Amygdala (tissue), 56 donors: ENCODE measurements around the gene CRABP1.
"Not testable (repeated sequence)": the region's sequence is repeated elsewhere in the genome, so short reads cannot be mapped to it uniquely, and the experiment has no call there.

Source experiments
- DNase-seq, 56 donors: peaks; one replicate each; lab custom pipeline; 2025; lab: John Stamatoyannopoulos, UW

Gene CRABP1

DNA sequence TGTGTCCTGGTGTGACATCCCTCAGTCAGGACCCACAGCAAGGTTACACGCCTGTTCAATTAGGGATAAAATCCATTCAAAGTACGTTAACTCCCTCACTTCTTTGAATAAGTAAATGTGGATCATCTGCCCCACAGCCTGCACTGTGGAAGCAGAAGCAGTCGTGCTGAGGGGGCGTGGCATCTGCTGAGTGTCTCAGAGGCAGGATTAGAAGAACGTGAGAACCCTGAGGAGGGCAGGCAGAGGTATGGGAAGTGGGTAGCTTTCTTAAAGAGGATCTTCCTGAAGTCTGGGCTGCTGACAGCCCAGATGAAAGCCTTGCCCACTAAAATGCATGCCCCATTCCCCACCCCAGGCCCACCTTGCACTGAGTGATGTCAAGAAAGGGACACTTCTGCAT lies 28.5 kb downstream of the CRABP1 start:
- peak in 6 of 56 donors; percentile 2 to 19 (median 6) for DNase-seq

DNA sequence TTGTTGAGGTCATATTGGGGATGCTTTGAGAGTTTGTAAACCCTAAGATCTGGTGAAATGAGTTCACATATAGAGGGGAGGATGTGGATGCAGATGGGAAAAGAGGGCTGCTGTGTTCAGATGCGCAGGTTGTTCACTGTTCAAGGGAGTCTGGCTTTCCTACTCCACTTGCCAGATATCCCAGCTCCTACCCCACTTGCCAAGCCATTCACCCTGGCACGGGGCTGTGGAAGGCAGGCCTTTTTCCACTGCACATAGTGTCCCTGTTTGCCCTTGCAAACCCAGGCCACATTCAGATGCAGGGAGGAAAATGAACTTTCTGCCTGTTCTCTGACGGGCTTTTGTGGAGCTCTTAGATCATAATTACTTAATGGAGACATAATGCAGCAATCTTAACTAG lies 29.0 kb downstream of the CRABP1 start:
- DNase-seq = peak in 9 of 56 donors; percentile 3 to 40 (median 13)

DNA sequence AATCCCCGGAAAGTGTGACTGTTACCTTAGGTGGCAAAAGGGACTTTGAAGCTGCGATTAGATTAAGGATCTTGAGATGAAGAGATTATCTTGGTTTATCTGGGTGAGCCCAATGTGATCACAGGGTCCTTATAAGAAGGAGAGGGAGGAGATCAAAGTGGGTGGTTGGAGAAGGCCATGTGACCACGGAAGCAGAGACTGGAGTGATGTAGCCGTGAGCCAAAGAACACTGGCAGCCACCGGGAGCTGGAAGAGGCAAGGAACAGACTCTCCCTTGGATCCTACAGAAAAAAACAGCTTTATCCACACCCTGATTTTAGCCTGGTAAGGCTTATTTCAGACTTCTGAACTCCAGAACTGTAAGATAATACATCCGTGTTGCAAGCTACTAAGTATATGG lies 29.9 kb downstream of the CRABP1 start:
- no peak for DNase-seq

DNA sequence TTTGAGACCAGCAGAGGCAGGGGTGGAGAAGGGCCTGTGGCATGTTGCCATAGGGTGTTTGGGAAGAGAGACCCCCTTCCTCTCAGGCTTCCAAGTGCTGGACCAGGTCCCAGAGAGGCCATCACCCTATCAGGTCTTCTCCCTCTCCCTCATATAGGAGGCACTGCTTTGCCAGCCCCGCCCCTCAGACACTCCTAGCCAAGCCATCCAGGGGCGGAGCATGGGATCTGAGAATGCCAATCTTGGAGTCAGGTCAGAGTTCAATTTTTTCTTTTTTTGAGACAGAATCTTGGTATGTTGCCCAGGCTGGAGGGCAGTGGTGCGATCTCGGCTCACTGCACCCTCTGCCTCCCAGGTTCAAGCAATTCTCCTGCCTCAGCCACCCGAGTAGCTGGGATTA lies 32.7 kb downstream of the CRABP1 start:
- DNase-seq = no peak

DNA sequence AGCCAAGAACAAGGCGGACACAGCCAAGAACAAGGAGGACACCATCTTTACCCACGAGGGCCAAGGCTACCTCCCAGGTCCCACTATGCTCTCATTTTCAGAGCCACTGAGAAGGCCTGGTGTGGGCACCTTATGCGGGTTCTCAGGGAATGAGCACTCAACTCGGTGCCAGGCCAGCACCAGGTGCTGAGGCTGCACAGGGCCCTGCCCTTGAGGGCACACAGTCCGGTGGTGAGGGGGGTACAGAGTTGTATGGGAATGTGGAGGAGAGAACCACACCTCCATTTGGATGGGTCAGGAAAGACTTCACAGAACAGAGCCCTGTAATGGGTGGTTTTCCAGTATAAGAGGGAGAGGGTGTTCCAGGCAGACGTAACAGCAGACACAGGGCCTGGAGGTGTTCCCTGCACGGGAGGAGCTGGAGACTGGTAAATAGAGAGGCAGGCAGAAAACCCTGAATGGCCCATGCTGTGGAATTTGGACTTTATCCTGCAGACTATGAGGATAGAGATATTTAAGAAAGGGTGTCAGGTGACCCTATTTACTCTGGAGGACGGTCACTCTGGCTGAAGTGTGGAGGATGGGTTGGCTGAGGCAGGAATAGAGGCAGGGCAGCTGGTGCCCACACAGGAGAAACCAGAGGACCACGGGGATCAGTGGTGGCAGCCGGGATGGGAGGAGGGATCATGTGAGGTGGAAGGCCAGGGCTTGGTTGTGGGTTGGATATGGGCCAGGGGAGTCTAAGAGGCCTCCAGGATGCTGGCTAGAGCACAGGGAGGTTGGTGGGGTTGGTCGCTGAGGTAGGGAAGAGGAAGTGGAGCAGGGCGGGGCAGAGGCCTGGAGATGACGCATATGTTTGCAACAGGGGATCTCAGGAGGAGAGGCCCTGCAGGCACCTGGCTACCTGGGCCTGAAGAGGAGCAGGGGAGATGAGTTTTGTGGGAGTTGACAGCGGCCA lies 34.6 kb downstream of the CRABP1 start:
- DNase-seq = no peak

DNA sequence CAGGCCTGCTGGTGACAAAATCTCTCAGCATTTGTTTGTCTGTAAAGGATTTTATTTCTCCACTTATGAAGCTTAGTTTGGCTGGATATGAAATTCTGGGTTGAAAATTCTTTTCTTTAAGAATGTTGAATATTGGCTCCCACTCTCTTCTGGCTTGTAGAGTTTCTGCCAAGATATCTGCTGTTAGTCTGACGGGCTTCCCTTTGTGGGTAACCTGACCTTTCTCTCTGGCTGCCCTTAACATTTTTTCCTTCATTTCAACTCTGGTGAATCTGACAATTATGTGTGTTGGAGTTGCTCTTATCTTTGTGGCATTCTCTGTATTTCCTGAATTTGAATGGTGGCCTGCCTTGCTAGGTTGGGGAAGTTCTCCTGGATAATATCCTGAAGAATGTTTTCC lies 40.0 kb downstream of the CRABP1 start:
- not testable (repeated sequence) for DNase-seq

DNA sequence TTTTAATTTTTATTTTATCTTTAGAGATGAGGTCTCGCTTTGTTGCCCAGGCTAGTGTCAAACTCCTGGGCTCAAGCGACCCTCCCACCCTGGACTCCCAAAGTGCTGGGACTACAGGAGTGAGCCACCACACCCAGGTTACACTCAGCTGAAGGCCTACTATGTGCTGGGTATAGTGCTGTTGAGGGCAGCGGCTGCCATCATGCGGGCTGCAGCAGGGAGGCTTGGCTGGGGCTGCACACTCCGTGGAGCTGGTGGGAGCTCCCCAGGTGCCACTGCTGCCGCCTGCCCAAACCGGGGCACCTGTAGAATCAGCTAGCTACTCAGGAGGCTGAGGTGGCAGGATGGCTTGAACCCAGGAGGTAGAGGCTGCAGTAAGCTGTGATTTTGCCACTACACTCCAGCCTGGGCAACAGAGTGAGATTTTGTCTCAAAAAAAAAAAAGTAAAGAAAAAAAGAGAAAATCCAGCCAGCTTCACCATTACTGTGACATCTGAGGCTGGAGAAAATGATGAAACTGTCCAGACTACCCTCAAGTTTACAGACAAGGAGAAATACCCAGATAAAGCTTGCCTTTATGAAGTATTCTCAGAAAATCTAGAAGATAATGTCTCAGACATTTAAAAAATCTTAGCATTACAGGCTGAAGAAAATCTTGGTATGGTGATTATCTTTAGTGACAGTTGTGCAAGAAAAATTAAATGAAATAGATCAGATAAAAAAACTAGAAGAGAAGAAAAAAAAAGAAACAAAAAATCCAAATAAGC lies 42.1 kb downstream of the CRABP1 start:
- DNase-seq = no peak

DNA sequence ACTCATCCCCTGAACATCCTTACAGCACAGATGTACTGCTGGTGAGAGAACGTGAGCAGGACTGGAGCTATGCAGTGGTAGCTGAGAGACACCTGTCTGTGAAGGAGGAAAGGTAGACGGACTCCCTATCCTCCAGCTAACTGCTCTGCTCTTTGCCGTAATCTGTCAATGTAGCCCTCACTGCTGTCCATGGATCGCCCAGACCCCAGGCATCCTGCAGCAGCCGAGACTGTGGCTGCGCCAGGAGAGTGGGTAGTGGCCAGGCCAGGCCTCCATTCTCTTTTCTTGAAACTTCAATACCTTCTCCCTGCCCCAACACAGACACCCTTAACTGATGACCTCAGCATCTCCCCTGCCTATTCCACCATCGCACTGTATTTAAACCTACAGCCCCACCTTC lies 44.5 kb downstream of the CRABP1 start:
- no peak for DNase-seq

DNA sequence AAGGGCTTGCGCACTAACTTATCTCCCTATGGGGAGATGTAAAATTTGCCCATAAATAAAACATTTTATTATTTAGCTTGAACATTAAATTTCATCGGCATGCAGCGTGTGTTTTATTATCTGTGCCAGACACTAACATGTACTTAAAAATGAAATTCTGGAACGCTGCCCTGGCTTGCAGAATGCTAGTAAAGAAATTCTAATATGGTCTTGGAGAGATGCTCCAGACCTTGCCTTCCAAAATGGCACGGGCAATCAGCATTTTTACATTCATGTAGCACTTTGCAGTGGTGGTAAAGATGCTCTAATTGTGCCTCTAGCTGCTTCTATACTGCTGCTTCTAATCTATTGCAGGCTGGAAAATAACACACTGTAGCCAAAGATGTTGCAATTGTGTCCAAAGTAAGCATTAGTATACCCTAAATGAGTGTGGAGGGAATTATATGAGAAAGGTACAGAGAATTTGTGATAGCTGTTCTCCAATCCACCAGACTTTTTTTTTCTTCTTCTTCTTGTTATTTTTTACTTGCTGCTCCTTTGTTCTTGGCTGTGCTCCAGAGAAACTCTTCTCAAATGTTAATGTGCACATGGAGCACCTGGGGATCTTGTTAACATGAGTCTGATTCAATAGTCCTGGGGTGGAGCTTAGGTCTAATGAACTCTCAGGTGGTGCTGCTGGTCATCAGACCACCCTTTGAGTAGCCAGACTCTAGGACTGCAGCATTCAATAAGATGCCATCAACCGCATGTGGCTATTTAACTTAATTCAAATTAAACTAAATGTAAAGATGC lies 47.3 kb downstream of the CRABP1 start:
- DNase-seq = no peak

DNA sequence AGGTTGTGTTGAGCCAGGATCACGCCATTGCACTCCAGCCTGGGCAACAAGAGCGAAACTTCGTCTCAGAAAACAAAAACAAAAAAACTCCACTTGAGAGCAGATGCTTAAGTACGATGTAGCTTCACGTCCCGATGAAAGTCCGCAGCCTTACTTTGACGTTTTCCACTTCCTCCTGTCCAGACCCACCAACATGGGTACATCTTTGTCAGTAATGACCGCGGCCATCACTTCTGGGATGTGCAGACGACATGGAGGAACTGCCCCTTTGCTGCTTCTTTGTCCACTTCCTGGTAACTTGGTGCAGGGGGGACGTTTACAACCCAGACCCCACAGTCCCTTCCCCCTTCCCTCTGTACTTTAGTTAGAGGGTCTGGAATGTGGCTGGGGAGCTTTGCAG lies 48.7 kb downstream of the CRABP1 start:
- no peak for DNase-seq

DNA sequence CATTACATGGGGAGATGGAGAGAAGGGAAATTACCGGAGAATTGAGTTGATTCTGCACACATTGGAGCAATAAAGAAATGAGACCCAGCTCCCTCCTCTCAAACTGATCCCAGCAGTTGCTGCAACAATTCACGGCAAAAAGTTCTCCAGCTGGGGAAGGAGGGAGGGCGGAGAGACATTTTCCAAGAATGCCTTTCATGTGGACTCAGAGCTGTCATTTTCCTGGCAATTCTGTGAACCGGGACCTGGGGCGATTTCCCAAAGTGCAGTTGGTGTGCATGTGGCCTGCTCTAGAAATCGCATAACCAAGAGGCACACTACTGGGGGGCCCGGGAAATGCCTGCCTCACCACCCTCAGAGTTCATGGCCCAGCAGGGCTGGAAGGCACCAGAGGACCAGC lies 49.2 kb downstream of the CRABP1 start:
- no peak for DNase-seq

DNA sequence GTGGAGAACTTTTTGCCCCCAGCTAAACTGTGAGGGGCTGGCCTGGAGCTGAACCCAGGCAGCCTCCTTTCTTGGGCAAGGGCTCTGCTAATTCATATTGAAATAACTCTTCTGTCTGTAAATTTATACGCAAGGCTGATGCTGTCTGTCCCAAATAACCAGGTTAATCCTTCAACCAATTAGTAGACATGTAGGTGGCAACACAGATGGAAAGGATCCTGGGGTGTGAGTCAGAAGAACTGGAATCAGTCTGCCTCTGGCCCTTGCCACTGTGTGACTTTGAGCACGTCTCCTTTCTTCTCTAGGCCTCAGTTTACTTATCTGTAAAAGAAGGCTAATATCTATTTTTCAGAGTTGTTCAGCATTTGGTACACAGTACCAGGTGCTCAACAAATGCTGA lies 49.6 kb downstream of the CRABP1 start:
- no peak for DNase-seq

DNA sequence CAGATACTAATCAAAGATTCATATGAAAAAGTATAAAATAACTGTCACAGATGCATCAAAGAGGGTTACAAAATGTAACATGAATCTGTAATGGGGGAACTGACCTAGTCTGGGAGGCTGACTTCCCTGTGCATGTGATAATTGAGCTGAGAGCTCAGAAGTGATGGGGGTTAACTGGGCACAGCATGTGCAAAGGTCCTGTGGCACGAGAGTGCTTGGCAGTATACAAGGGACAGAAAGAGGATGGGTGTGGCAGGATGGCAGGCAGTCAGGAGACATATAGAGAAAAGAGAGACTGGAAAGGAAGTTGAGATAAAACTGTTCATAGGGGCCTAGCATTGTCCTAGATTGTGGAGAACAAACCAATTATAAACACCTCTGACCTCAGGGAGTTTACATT lies 50.1 kb downstream of the CRABP1 start:
- DNase-seq = no peak

DNA sequence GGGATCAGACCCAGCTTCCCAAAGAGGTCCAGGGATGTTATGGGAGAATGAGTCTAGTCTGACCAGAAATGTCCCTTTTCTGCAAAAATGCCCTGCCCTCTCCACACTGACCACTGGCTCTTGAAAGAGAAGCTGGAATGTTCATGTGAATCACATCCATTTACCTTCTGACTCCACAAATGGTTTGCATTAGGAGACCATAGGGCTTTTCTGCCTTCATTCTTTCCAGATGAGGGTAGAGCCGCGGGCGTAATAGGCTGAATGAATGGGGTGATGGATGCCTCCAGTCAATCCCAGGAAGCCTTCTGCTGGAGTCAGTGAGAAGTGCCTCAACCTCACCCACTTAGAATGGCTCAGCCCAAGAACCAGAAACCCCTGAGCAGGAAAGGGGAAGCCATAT lies 50.7 kb downstream of the CRABP1 start:
- no peak for DNase-seq

DNA sequence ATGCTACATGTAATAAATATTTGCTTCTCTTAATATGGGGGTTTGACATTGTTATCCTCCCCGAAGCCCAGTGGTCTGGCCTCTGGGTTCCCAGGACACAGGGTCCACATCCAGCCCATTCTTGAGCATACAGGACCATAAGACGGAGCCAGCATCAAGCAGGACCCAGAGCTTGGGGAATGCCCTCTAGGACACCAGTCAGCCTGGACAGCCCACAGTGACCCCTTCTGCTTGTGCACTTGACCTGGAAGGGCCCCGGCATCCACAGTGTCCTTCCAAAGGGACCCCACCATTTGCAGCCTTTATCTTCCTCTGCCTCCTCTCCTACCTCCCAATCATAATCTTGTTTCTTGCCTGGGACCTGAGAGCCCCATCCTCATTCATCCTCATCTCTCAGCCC lies 51.6 kb downstream of the CRABP1 start:
- no peak for DNase-seq

DNA sequence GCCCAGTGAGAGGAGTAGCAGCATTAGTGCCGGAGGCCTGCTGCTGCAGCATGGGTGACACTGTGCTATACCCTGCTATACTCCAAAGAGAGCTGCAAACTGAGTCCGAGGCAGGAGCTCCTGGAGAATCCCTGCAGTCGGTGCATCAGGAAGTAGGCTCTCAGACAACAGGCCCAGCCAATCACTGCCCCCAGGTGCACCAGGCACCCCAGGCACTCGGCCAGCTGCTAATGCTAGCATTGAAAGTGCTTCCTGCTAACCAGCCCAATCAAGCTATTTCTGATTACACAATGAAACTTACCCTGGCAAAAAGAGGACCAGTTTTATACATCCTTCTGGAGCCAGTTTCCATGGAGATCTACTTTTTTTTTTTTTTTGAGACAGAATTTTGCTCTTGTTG lies 52.3 kb downstream of the CRABP1 start:
- DNase-seq = peak in 18 of 56 donors; percentile 2 to 38 (median 12)

DNA sequence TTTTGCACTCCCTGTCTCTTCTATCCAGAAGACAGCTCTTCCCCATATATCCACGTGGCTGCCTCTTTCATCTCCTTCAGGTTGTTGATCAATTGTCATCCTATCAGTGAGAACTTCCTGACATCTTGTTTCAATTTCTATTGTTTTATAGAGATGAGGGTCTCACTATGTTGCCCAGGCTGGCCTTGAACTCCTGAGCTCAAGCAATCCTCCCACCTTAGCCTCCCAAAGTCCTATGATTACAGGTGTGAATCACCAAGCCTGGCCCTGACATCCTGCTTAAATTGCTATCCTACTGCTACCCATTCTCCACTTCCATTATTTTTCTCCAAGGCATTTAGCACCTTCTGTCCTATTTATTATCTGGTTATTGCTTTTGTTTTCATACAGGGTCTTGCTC lies 53.0 kb downstream of the CRABP1 start:
- DNase-seq = no peak

DNA sequence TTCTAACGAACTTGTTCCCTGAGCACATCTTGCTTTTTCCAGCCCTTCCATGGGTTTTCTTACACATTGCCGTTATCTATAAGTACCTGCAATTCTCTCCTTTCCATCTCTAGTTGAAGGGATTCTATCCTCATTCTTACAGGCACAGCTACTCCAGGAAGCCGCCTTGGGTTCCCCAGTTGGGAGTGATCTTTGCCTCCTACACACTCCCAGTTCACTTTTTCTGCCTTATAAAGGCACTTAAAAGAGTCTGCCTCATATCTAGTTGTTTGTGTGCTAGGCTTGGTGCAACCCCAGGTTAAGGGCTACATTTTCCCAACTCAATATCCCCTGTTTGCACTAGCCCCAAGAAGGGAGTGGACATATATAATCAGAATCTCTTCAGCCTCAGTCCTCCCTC lies 53.9 kb downstream of the CRABP1 start:
- DNase-seq = no peak

DNA sequence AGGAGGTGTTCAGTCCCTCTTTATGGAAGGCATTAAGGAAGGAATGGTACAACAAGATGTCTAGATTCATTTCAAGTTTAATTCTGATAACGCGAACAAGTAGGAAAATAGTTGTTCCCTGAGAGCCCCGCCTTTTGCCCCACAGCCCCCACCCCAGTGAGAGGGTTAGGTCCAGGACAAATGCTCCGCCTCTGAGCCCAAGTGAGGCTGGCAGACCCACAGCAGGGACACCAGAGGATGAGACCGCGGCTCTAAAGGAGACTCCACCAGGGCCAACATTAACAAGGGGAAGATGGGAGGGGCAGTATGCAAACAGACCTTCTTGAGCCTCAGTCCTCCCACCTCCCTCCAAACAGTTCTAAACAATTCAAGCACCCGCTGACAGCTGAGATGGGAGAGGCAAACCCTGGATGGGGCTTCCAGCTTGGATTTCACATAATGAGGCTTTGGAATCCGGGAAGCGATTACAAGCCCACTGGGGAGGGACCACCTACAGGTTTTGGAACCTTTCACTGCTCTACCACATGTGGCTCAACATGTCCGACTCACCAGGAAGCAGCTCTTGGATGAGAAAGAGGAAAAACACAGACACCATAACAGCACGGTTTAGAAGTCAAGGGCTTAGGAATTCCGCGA lies 54.9 kb downstream of the CRABP1 start:
- no peak for DNase-seq

DNA sequence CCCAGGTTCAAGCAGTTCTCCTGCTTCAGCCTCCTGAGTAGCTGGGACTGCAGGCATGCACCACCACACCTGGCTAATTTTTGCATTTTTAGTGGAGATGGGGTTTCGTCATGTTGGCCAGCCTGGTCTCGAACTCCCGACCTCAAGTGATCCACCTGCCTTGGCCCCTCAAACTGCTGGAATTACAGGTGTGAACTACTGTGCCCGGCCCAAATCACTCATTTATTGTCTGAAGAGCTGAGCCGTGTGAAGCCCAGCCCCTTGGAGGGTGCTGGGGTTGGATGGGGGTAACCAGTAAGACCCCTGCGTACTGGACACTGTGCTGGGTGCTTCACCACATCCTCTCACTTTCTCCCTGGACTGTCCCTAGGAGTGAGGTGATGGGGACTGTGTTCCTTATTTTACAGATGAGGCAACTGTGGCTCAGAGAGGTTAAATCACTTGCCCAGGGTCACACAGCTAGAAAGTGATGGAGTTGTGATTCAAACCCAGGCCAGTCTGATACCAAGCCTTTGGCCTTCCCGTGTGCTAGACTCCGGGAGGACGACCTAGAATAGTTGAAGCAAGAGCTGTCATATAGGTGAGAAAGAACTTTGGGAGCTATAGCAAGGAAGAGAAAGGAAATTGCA lies 56.1 kb downstream of the CRABP1 start:
- DNase-seq = no peak
